Measurements from ENCODE around the gene CAMK1G. TPM values are rescaled to one million over a fixed set of nuclear protein-coding genes. Genes with fewer than 3 reads are reported as not detected.

CAMK1G gene
- total and polyA plus RNA-seq, 2 donors (not counting 1 experiment from before 2014, with no cell fraction given), result not detected

GRCh38 chr1:209587789-209588188 lies 4.3 kb downstream of the CAMK1G start:
- TF ChIP-seq EZH2 (IDR thresholded peaks at IDR 0.05; ENCODE audit: borderline replicate concordance, insufficient read depth, low read depth, low read length, poor library complexity, severe bottlenecking) (no peak), CTCF (IDR thresholded peaks at IDR 0.05) (no peak)
- ATAC-seq (ENCODE audit: low read depth) (no peak), DNase-seq (no peak)
- Histone ChIP-seq H3K4me3 (ENCODE audit: control extremely low read depth in 1 of 5, extremely low read depth in 1 of 5, insufficient read depth in 1 of 5, low read depth in 2 of 5, low read length in 4 of 5) (no peak overlapping the region), H3K79me2 (ENCODE audit: control insufficient read depth, insufficient read depth, low read length) (no peaks in the 10 kb centered on the region), H3K27ac (ENCODE audit: low read length in 2 of 2) (no peak overlapping the region), H2AFZ (ENCODE audit: insufficient read depth, low read depth, low read length, poor library complexity, severe bottlenecking) (no peak overlapping the region), H4K20me1 (ENCODE audit: control insufficient read depth, insufficient read depth, low read length, poor library complexity, severe bottlenecking) (no peaks in the 10 kb centered on the region), H3K36me3 (replicated peaks in 1 of 2; ENCODE audit: control extremely low read depth in 1 of 2, control insufficient read depth in 1 of 2, extremely low read depth in 1 of 2, insufficient read depth in 2 of 2, low read length in 1 of 2) (no peaks in the 10 kb centered on the region), H3K9me3 (ENCODE audit: control extremely low read depth in 1 of 3, control insufficient read depth in 2 of 3, insufficient read depth in 1 of 3, low read length in 2 of 3) (no peaks in the 10 kb centered on the region), H3K4me1 (ENCODE audit: control insufficient read depth in 2 of 2, insufficient read depth in 2 of 2, low read length in 2 of 2) (no peaks in the 10 kb centered on the region), H3K4me2 (replicated peaks; ENCODE audit: low read depth, low read length, poor library complexity, severe bottlenecking) (no peak overlapping the region), H3K27me3 (replicated peaks in 1 of 4; ENCODE audit: control extremely low read depth in 1 of 4, control insufficient read depth in 3 of 4, insufficient read depth in 4 of 4, low read length in 3 of 4) (peaks cover 0 to 23% (median 19%) of the 10 kb centered on the region in 4 experiments), H3K9ac (ENCODE audit: low read length) (no peak overlapping the region)
- Mint-ChIP-seq H3K4me1 (no peaks in the 10 kb centered on the region), H3K27me3 (peaks cover 34% of the 10 kb centered on the region), H3K4me3 (no peak overlapping the region), H3K9me3 (ENCODE audit: insufficient read depth) (no peaks in the 10 kb centered on the region), H3K27ac (no peak overlapping the region)
- POLR2A ChIA-PET, result no interaction called here
- WGBS (ENCODE audit: insufficient coverage), result 100% methylated on average over 1 of the region's 3 CpGs
- CTCF ChIA-PET, result no interaction called here
- intact Hi-C loops (cut with micrococcal nuclease), result no loop called here

- TF ChIP-seq CTCF (IDR thresholded peaks at IDR 0.05), result no peak
- TF ChIP-seq EZH2 (IDR thresholded peaks at IDR 0.05; ENCODE audit: borderline replicate concordance, insufficient read depth, low read depth, low read length, poor library complexity, severe bottlenecking), result no peak
- DNase-seq, result no peak
- Histone ChIP-seq H2AFZ (ENCODE audit: insufficient read depth, low read depth, low read length, poor library complexity, severe bottlenecking) (no peak overlapping the region), H3K4me2 (replicated peaks; ENCODE audit: low read depth, low read length, poor library complexity, severe bottlenecking) (no peak overlapping the region), H3K27ac (ENCODE audit: low read length in 2 of 2) (no peak overlapping the region), H3K4me1 (ENCODE audit: control insufficient read depth in 2 of 2, insufficient read depth in 2 of 2, low read length in 2 of 2) (no peaks in the 10 kb centered on the region), H3K27me3 (replicated peaks in 1 of 4; ENCODE audit: control extremely low read depth in 1 of 4, control insufficient read depth in 3 of 4, insufficient read depth in 4 of 4, low read length in 3 of 4) (peaks cover 0 to 20% (median 18%) of the 10 kb centered on the region in 4 experiments), H3K4me3 (ENCODE audit: control extremely low read depth in 1 of 5, extremely low read depth in 1 of 5, insufficient read depth in 1 of 5, low read depth in 2 of 5, low read length in 4 of 5) (no peak overlapping the region), H3K79me2 (ENCODE audit: control insufficient read depth, insufficient read depth, low read length) (no peaks in the 10 kb centered on the region), H3K36me3 (replicated peaks in 1 of 2; ENCODE audit: control extremely low read depth in 1 of 2, control insufficient read depth in 1 of 2, extremely low read depth in 1 of 2, insufficient read depth in 2 of 2, low read length in 1 of 2) (no peaks in the 10 kb centered on the region), H3K9me3 (ENCODE audit: control extremely low read depth in 1 of 3, control insufficient read depth in 2 of 3, insufficient read depth in 1 of 3, low read length in 2 of 3) (no peaks in the 10 kb centered on the region), H3K9ac (ENCODE audit: low read length) (no peak overlapping the region), H4K20me1 (ENCODE audit: control insufficient read depth, insufficient read depth, low read length, poor library complexity, severe bottlenecking) (no peaks in the 10 kb centered on the region)
- no peak for ATAC-seq (ENCODE audit: low read depth)
- Mint-ChIP-seq H3K4me3 (no peak overlapping the region), H3K27ac (no peak overlapping the region), H3K9me3 (ENCODE audit: insufficient read depth) (no peaks in the 10 kb centered on the region), H3K27me3 (peaks cover 43% of the 10 kb centered on the region), H3K4me1 (no peaks in the 10 kb centered on the region)
- 83% methylated on average over 1 of the region's 2 CpGs for WGBS (ENCODE audit: insufficient coverage)
- ChIA-PET CTCF (no interaction called here), POLR2A (no interaction called here)
- intact Hi-C loops (cut with micrococcal nuclease), result no loop called here
These were observed 5.9 kb downstream of the CAMK1G start for GRCh38 chr1:209589440-209589839.
